IPS-NIHi11 (cell line): ENCODE data around the gene NUP35.

Experiments
- DNase-seq: peaks from one replicate; pipeline ENCODE4 v3.0.0; 2012; ENCODE audit warnings: mixed read lengths, low spot score

The NUP35 gene

DNA sequence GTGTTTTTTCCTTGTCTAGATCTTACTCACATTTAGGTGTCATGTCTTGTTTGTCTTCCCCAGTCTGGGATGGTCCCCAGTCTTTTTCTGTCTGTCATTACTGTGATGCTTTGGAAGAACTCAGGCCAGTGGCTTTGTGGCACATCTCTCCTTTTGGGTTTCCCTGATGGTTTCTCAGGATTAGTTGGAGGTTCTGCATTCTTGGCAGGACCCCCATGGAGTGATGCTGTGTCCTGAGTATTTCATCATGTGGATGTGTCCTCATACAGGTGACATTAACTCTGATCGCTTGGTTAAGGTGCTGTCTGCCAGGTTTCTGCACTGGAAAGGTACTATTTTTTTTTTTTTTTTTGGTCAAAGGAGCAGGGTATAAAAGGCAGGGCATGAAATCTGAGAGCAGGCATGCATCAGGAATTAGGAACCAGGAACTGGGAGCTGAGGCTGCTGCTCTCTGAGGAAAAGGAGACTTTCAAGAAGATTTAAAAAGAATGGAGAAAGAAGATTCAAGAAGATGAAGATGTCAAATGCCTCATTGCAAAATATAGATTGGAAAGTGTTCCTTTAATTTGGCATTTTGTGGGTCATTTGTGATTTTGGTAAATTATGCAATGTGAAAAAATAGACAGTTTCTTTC lies 85.3 kb downstream of the NUP35 start:
- no peak for DNase-seq
